T-helper 2 cell treated with Interferon-gamma antibody and Interleukin-4, amounts not matched to agents 5 μg/mL and 100 μg/mL, for 36 hours (primary cell): ENCODE data around the gene DMKN.

Source experiments
- DNase-seq: peaks from one replicate; pipeline ENCODE4 v3.0.0; 2021; ENCODE audit warnings: low spot score
- H3K27ac Mint-ChIP-seq: one replicate; pipeline ENCODE4 v1.8.0; 2021; ENCODE audit warnings: mild to moderate bottlenecking, mixed read lengths
- H3K27me3 Mint-ChIP-seq: one replicate; pipeline ENCODE4 v1.8.0; 2021; ENCODE audit warnings: low read depth, mixed read lengths
- H3K36me3 Mint-ChIP-seq: one replicate; pipeline ENCODE4 v1.8.0; 2021; ENCODE audit warnings: low read depth, mixed read lengths
- H3K4me1 Mint-ChIP-seq: one replicate; pipeline ENCODE4 v1.8.0; 2021; ENCODE audit warnings: low read depth, mixed read lengths
- H3K4me3 Mint-ChIP-seq: one replicate; pipeline ENCODE4 v1.8.0; 2022; ENCODE audit warnings: mild to moderate bottlenecking, moderate library complexity, mixed read lengths
- H3K9me3 Mint-ChIP-seq: one replicate; pipeline ENCODE4 v1.8.0; 2021; ENCODE audit warnings: mixed read lengths

Gene DMKN, protein sequence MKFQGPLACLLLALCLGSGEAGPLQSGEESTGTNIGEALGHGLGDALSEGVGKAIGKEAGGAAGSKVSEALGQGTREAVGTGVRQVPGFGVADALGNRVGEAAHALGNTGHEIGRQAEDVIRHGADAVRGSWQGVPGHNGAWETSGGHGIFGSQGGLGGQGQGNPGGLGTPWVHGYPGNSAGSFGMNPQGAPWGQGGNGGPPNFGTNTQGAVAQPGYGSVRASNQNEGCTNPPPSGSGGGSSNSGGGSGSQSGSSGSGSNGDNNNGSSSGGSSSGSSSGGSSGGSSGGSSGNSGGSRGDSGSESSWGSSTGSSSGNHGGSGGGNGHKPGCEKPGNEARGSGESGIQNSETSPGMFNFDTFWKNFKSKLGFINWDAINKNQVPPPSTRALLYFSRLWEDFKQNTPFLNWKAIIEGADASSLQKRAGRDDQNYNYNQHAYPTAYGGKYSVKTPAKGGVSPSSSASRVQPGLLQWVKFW

DNA sequence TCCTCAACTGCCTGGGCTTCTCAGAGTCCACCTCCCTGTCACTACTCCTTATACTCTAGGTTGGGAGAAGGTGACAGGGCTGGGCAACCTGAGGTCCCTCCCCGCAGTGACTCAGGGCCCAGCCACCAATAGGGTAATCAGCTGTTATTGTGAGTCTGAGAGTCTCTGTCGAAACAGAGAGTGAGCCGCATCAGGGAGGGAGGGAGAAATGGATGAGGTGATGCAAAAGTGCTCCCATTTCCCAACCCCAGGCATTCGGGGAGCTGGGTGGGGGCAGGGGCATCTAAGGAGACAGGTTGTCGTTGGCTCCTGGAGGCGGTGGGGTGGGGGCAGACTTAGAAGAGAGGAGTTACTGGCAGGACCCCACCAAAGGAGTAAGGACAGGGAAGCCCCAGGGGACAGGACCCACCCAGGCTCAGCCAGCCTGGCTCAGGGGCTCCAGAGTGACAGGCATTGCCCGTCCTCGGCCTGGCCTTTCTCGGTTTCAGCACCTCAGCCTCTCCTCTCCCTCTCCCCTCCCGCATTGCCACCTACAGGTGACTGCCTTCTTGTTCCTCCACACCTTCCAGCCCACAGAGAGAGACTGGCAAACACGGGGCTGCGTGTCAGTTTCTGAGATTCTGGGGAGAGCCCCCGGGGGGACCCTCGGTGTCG is at the start of gene DMKN:
Gene DMKN, minus strand, starts transcription at position 22 of the 654 bp plus-strand sequence. CDS start 174 bp downstream, outside the sequence.
- Mint-ChIP-seq H3K9me3 (no peaks in the 10 kb centered on the region), H3K4me3 (no peak within 1 kb of the TSS), H3K27ac (no peak within 1 kb of the TSS), H3K4me1 (peaks cover 8% of the 10 kb centered on the region), H3K27me3 (peaks cover 33% of the 10 kb centered on the region), H3K36me3 (no peaks in the 10 kb centered on the region)
- no peak for DNase-seq

GRCh38 chr19:35562776-35563175 is 49.3 kb upstream of the DMKN start:
- no peak overlapping the region for H3K27ac Mint-ChIP-seq
- H3K36me3 Mint-ChIP-seq: no peaks in the 10 kb centered on the region
- H3K9me3 Mint-ChIP-seq: no peaks in the 10 kb centered on the region
- no peak overlapping the region for H3K4me3 Mint-ChIP-seq
- peaks cover 18% of the 10 kb centered on the region for H3K27me3 Mint-ChIP-seq
- H3K4me1 Mint-ChIP-seq: peaks cover 1% of the 10 kb centered on the region
- DNase-seq: no peak

GRCh38 chr19:35562336-35562735 is 48.9 kb upstream of the DMKN start:
- Mint-ChIP-seq H3K4me1 (peaks cover 2% of the 10 kb centered on the region), H3K4me3 (no peak overlapping the region), H3K9me3 (no peaks in the 10 kb centered on the region), H3K27me3 (peaks cover 19% of the 10 kb centered on the region), H3K27ac (no peak overlapping the region), H3K36me3 (no peaks in the 10 kb centered on the region)
- no peak for DNase-seq

DNA sequence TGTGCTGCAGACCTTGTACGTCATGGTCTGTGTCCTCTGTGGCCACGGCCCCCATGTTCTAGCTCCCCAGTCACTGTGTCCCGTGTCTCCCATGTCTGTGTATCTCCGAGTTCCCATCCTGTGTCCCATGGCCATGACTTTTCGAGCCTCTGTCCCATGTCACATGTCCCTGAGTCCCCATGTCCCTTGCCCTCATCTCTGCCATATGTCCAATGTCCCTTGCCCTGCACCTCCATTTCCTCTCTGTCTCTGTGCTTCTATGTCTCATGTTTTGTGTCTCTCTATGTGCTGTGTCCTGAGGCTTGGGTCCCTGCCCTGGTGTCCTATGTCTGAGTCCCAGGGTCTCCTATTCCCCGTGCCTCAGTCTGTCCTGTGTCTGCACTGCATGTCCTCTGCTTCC is 48.0 kb upstream of the DMKN start:
- no peak for DNase-seq
- H3K9me3 Mint-ChIP-seq: no peaks in the 10 kb centered on the region
- H3K27me3 Mint-ChIP-seq: peaks cover 23% of the 10 kb centered on the region
- no peak overlapping the region for H3K4me3 Mint-ChIP-seq
- H3K36me3 Mint-ChIP-seq: no peaks in the 10 kb centered on the region
- H3K4me1 Mint-ChIP-seq: peaks cover 4% of the 10 kb centered on the region
- H3K27ac Mint-ChIP-seq: no peak overlapping the region

GRCh38 chr19:35560677-35561076 is 47.2 kb upstream of the DMKN start:
- H3K27me3 Mint-ChIP-seq: peaks cover 23% of the 10 kb centered on the region
- peaks cover 4% of the 10 kb centered on the region for H3K4me1 Mint-ChIP-seq
- H3K9me3 Mint-ChIP-seq: no peaks in the 10 kb centered on the region
- no peak for DNase-seq
- H3K36me3 Mint-ChIP-seq: no peaks in the 10 kb centered on the region
- H3K27ac Mint-ChIP-seq: no peak overlapping the region
- no peak overlapping the region for H3K4me3 Mint-ChIP-seq

DNA sequence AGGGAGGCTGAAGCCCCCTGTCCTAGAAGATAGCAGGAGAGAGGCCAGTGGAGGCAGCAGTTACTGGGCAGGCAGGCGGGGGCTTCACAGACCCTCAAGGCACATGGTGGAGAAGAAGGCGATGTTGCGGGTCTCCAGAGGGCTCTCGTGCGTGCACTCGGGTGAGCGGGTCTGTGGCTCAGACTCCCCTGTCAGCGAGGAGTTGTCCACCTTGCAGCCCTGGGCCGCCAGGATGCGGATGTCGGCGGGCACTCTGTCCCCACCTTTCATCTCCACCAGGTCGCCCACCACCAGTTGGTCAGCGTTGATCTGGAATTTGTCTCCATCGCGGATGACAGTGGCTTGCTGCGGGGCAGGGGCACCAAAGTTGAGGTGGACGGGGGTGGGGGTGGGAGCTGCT is 46.8 kb upstream of the DMKN start:
- Mint-ChIP-seq H3K4me1 (peaks cover 4% of the 10 kb centered on the region), H3K27me3 (peaks cover 23% of the 10 kb centered on the region), H3K27ac (no peak overlapping the region), H3K9me3 (no peaks in the 10 kb centered on the region), H3K36me3 (no peaks in the 10 kb centered on the region), H3K4me3 (no peak overlapping the region)
- DNase-seq: no peak

DNA sequence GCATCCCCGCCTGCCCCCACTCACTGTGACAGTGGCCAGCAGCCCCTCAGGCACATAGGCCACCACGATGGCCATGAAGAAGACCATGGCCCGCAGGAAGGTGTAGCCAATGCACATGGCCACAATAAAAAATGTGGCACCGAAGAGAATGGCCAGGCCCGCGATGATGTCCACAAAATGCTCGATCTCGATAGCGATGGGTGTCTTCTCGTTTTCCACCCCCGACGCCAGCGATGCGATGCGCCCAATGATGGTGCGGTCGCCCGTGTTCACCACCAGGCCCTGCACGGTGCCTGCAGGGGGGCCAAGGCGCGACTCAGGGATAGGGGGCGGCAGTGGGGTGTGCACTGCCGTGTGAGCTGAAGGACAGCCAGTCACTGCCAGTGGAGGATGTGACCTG is 46.3 kb upstream of the DMKN start:
- peaks cover 23% of the 10 kb centered on the region for H3K27me3 Mint-ChIP-seq
- no peaks in the 10 kb centered on the region for H3K36me3 Mint-ChIP-seq
- H3K4me3 Mint-ChIP-seq: no peak overlapping the region
- H3K9me3 Mint-ChIP-seq: no peaks in the 10 kb centered on the region
- DNase-seq: no peak
- peaks cover 4% of the 10 kb centered on the region for H3K4me1 Mint-ChIP-seq
- H3K27ac Mint-ChIP-seq: no peak overlapping the region

DNA sequence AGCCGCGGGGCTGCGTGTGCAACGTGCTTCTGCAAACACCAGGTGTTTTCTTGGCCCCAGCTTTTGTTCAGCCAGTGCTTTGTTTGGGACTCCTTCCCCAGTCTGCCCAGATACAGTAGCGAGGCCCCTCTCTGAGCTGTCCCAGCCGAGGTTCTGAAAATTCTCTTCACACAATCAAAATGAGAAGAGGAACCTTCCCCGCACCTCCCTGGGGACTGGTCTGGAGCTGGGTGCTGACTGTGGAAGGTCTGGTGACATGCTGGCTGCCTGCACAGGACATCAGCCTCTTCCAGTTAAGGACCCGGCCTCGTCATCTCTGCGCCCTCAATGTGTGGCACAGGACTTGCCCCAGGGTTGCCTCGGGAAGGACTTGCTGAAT is 45.8 kb upstream of the DMKN start:
- no peak for DNase-seq
- Mint-ChIP-seq H3K27me3 (peaks cover 23% of the 10 kb centered on the region), H3K4me3 (no peak overlapping the region), H3K9me3 (no peaks in the 10 kb centered on the region), H3K36me3 (no peaks in the 10 kb centered on the region), H3K4me1 (peaks cover 4% of the 10 kb centered on the region), H3K27ac (no peak overlapping the region)

- Mint-ChIP-seq H3K9me3 (no peaks in the 10 kb centered on the region), H3K27ac (no peak overlapping the region), H3K4me3 (no peak overlapping the region), H3K36me3 (no peaks in the 10 kb centered on the region), H3K4me1 (peaks cover 4% of the 10 kb centered on the region), H3K27me3 (peaks cover 23% of the 10 kb centered on the region)
- no peak for DNase-seq
Measured at GRCh38 chr19:35558400-35559280, 45.2 kb upstream of the DMKN start.

DNA sequence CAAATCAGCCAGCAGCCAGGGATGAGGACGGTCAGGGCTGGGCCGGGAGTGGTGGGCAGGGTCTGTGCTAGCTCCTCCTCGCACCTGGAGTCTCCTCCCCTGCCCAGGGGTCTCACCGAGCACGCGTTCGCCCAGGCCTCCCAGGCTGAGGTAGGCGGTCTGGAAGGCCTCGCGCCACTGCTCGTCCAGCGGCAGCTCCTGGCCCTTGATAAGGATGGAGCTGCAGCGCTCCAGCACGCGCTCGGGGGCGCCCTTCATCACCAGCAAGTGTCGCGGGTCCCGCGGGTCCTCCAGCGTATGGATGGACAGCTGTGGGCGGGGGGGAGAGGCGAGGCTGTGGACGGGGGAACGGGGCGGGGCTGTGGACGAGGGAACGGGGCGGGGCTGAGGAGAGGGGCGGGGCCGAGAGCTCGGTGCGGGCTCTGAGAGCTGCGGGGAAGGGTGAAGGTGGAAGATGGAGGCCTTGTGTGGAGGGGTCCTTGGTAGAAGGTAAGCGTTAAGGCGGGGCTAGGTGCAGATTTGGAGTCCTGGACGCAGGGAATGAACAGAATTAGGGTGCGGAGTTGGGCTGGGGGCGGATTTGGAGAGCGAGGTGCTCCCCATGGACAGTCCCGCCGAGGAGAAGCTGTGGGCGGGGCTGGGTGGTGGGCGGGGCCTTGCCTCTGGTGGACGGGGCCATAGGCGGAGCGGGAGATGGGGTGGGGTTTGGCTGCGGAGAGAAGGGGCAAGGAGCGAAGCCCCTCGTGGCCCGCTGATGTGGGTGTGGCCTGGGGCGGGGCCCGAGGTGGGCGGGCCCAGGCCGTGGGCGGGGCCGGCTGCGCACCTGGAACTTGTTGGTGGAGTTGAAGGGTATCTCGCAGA is 44.3 kb upstream of the DMKN start:
- no peaks in the 10 kb centered on the region for H3K36me3 Mint-ChIP-seq
- peaks cover 23% of the 10 kb centered on the region for H3K27me3 Mint-ChIP-seq
- peak overlapping the region; percentile 76 for H3K4me3 Mint-ChIP-seq
- DNase-seq: peak; percentile 40
- H3K4me1 Mint-ChIP-seq: peaks cover 4% of the 10 kb centered on the region
- no peak overlapping the region for H3K27ac Mint-ChIP-seq
- H3K9me3 Mint-ChIP-seq: no peaks in the 10 kb centered on the region

DNA sequence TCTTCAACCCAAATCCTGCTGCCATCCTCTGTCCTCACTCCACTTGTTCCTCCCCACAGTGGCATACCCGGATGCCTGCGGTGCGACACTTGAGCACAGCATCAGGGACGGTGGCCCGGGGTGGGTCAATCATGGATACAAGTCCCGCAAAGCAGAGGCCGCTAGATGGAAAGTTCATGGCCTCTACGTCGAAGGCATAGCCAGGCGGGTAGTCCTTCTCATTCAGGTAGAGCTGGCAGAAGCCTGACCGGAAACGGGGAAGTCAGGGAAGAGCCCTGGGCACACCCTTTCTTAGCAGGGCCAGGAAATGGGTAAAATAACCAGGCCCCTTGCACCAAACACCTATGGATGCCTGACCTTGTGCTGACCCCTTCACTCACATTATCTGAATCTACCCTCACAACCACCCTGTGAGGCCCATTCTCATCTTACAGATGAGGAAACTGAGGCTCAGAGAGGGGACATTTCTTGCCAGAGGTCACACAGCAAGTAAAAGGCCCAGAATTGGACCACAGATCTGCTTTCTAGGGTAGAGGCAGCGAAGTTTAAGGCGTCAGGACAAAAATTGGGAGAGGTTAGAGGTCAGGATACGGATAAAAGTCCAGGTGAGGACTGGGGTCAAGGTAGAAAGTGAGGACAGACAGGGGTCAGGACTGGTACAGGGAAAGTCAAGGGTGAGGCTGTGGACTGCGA is 43.5 kb upstream of the DMKN start:
- peaks cover 23% of the 10 kb centered on the region for H3K27me3 Mint-ChIP-seq
- peaks cover 4% of the 10 kb centered on the region for H3K4me1 Mint-ChIP-seq
- H3K27ac Mint-ChIP-seq: no peak overlapping the region
- peak overlapping the region; percentile 46 for H3K4me3 Mint-ChIP-seq
- H3K9me3 Mint-ChIP-seq: no peaks in the 10 kb centered on the region
- no peaks in the 10 kb centered on the region for H3K36me3 Mint-ChIP-seq
- no peak for DNase-seq

DNA sequence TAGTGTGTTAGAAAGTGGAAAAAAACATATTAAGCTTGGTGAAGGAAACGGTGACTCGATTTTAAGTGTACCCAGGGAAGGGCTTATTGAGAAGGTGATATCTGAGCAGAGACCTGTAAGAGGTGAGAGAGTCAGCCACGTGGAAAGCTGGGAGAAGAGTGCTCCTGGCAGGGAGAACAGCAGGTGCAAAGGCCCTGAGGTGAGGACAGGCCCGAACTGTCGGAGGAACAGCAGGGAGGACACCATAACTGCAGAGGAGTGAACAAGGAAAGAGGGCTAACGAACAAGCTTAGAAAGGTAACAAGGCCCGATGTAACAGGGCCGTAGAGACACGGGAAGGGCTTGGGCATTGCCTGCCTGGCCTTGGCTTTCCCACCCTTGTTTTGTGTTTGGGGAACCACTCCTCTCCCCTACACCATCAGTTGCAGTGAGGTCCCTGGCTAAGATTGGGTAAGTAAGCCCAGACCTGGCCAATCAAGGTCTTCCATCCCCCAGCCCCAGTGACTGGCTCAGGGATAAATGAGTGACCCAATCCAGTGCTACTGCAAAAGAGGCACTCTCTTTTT is 42.7 kb upstream of the DMKN start:
- no peak for DNase-seq
- H3K4me3 Mint-ChIP-seq: no peak overlapping the region
- no peak overlapping the region for H3K27ac Mint-ChIP-seq
- H3K9me3 Mint-ChIP-seq: no peaks in the 10 kb centered on the region
- H3K4me1 Mint-ChIP-seq: peaks cover 4% of the 10 kb centered on the region
- no peaks in the 10 kb centered on the region for H3K36me3 Mint-ChIP-seq
- H3K27me3 Mint-ChIP-seq: peaks cover 20% of the 10 kb centered on the region
